ENCODE measurements around the gene LETM1. TPM values are rescaled to one million over a fixed set of nuclear protein-coding genes. Genes with fewer than 3 reads are reported as not detected.

LETM1 gene
- total and polyA plus RNA-seq, 2 of the 13 experiments (the other 11 are each of a cell fraction or from before 2014, with no cell fraction given), result 9.7 to 41.6 TPM

DNA sequence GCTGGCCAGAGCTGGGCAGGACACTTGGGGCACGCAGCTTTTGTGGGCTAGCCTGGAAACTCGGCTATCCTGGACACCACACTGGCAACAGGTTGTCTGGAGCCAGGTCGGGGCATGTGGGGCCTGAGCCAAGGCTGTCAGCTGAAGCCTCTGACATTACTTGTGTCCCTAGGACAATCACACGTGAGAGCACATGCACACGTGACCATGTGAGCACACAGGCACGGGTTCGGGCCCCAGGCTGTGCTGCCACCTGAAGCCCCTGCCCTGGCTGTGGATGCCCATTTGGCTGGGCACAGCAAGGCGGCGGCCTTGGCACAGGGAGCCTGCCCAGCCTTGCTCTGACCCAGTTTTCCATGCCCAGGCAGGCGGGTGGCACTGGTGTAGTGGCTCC, 71.6 kb downstream of the LETM1 start (continued):
- TF ChIP-seq, protein P1, sequence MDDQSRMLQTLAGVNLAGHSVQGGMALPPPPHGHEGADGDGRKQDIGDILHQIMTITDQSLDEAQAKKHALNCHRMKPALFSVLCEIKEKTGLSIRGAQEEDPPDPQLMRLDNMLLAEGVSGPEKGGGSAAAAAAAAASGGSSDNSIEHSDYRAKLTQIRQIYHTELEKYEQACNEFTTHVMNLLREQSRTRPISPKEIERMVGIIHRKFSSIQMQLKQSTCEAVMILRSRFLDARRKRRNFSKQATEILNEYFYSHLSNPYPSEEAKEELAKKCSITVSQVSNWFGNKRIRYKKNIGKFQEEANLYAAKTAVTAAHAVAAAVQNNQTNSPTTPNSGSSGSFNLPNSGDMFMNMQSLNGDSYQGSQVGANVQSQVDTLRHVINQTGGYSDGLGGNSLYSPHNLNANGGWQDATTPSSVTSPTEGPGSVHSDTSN (CRISPR knock-in tag; IDR thresholded peaks at IDR 0.05; ENCODE audit: borderline replicate concordance), result no peak
- TF ChIP-seq SP140L (CRISPR knock-in tag; IDR thresholded peaks at IDR 0.05; ENCODE audit: borderline replicate concordance), result no peak
- TF ChIP-seq, protein P2, sequence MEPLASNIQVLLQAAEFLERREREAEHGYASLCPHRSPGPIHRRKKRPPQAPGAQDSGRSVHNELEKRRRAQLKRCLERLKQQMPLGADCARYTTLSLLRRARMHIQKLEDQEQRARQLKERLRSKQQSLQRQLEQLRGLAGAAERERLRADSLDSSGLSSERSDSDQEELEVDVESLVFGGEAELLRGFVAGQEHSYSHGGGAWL (CRISPR knock-in tag; IDR thresholded peaks at IDR 0.05), result no peak
- TF ChIP-seq, protein P3, sequence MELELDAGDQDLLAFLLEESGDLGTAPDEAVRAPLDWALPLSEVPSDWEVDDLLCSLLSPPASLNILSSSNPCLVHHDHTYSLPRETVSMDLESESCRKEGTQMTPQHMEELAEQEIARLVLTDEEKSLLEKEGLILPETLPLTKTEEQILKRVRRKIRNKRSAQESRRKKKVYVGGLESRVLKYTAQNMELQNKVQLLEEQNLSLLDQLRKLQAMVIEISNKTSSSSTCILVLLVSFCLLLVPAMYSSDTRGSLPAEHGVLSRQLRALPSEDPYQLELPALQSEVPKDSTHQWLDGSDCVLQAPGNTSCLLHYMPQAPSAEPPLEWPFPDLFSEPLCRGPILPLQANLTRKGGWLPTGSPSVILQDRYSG (CRISPR knock-in tag; IDR thresholded peaks at IDR 0.05), result peak; percentile 70; the same call in 1 of the 2 replicates
- TF ChIP-seq ZNF326 (CRISPR knock-in tag; IDR thresholded peaks at IDR 0.05; ENCODE audit: borderline replicate concordance), result no peak
- no peak for TF ChIP-seq STAG1 (CRISPR knock-in tag; IDR thresholded peaks at IDR 0.05)
- 0 out of 2 replicates have a peak, but pooled peaks have one; percentile 5 for TF ChIP-seq BCL6 (CRISPR knock-in tag; IDR thresholded peaks at IDR 0.05)
- TF ChIP-seq, protein P4, sequence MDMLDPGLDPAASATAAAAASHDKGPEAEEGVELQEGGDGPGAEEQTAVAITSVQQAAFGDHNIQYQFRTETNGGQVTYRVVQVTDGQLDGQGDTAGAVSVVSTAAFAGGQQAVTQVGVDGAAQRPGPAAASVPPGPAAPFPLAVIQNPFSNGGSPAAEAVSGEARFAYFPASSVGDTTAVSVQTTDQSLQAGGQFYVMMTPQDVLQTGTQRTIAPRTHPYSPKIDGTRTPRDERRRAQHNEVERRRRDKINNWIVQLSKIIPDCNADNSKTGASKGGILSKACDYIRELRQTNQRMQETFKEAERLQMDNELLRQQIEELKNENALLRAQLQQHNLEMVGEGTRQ (IDR thresholded peaks at IDR 0.05; ENCODE audit: low read depth, low read length), result peak; percentile 84
- TF ChIP-seq, protein P4 (CRISPR knock-in tag; IDR thresholded peaks at IDR 0.05; ENCODE audit: borderline replicate concordance), result peak; percentile 85; the same call in 1 of the 2 replicates
- no peak for TF ChIP-seq CBX2 (IDR thresholded peaks at IDR 0.05; ENCODE audit: low read depth, low read length)
- no peak for TF ChIP-seq CBX2 (CRISPR knock-in tag; IDR thresholded peaks at IDR 0.05; ENCODE audit: low read depth)
- TF ChIP-seq ZNF83 (CRISPR knock-in tag; IDR thresholded peaks at IDR 0.05; ENCODE audit: borderline replicate concordance), result no peak
